HG03439 (cell line): ENCODE results near the gene RNF207.

Experiments
- ATAC-seq: cut with Tn5 transposase; IDR thresholded peaks from one replicate; pipeline ENCODE4 v1.9.1; 2021; ENCODE audit warnings: mild to moderate bottlenecking, moderate library complexity; ENCODE audit not compliant: unreplicated experiment

RNF207 gene, protein sequence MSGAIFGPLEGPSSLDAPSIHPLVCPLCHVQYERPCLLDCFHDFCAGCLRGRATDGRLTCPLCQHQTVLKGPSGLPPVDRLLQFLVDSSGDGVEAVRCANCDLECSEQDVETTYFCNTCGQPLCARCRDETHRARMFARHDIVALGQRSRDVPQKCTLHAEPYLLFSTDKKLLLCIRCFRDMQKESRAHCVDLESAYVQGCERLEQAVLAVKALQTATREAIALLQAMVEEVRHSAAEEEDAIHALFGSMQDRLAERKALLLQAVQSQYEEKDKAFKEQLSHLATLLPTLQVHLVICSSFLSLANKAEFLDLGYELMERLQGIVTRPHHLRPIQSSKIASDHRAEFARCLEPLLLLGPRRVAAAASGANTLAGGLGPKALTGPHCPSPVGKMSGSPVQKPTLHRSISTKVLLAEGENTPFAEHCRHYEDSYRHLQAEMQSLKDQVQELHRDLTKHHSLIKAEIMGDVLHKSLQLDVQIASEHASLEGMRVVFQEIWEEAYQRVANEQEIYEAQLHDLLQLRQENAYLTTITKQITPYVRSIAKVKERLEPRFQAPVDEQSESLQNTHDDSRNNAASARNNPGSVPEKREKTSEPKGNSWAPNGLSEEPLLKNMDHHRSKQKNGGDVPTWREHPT

DNA sequence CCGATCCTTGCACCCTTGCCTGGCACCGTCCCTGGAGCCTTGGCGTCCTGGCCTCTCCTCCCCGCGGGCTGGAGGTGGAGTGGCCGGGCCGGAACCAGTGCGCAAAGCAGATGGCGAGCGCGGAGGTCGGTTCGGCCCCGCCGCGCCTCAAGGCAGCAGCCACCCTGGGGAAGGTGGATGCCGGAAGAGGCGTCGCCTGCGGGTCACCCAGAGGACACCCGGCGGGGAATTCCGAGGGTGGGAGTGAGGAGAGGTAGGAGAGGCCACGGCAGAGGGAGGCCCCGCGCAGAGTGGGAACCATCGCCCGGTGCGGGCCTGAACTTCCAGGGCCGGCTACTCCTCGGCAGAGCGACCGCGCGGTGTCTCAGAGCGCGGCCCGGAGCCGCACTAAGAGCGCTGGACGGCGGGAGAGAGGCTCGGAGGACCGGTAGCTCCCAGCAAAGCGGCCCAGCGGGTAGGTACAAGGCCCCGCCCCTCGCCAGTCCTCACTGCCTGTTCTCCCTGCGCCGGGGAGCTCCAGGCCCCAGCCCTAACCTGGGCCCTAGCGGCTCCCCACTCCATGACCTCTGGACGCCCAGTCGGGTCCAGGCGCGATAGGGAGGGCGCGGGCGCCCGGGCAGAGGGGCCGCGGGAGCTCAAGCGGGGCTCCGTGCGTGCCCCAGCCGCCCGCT is at the start of gene RNF207:
RNF207 (plus strand) TSS at position 271 of the 671 bp plus-strand sequence. CDS start 417 bp downstream, outside the sequence.
- ATAC-seq = peak; percentile 58

DNA sequence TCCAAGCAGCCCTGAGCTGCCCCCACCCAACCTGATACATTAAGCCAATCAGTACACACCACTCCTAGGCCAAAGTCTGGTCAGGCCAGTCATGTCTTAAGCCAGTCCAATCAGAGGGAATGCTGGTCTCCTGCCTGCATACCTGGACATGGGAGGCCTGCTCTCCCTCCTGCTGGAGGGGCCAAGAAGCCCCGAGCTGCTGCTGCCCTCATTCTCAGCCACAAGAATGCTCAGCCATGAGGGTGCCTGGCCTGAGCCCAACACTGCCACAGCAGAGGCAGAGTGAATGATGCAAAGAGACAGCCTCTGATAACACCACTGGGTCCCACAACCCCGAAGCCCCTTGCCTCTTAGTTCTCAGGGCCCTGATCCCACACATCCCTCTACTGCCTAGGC is 48.8 kb upstream of the RNF207 start:
- no peak for ATAC-seq

DNA sequence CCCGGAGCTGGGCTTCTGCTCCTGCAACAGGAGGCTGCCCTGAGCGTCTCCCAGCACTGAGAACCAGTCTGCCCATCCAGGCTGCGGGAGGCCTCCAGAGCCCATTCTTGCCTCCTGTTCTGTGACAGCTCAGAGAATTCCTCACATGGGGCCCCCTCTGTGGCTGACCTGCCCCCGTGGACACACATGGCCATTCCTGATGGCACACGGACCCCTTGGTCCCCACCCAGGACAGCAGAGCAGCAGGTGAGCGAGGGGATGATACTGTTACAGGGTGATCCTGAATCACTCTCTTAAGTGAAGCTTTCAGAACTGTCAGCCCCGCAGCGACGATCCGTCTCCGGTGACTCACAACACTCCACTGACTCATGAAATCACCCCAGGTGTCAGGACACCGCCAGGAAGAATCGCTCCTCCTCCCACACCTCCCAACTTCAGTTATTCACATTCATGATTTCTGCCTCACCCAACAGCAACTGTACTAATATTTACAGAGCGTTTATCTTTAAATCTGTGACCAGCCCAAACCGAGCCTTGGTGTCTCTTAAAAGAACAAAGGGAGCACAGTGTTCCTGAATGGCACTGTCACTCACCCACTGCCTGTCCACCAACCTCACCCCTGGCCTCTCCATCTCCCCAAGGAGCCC is 48.3 kb upstream of the RNF207 start:
- ATAC-seq = no peak

GRCh38 chr1:6158181-6158580 is 47.7 kb upstream of the RNF207 start:
- ATAC-seq = no peak

- no peak for ATAC-seq
These were observed 43.6 kb upstream of the RNF207 start for GRCh38 chr1:6162341-6162740.

- ATAC-seq = no peak
These were observed 43.1 kb upstream of the RNF207 start for GRCh38 chr1:6162773-6163172.

DNA sequence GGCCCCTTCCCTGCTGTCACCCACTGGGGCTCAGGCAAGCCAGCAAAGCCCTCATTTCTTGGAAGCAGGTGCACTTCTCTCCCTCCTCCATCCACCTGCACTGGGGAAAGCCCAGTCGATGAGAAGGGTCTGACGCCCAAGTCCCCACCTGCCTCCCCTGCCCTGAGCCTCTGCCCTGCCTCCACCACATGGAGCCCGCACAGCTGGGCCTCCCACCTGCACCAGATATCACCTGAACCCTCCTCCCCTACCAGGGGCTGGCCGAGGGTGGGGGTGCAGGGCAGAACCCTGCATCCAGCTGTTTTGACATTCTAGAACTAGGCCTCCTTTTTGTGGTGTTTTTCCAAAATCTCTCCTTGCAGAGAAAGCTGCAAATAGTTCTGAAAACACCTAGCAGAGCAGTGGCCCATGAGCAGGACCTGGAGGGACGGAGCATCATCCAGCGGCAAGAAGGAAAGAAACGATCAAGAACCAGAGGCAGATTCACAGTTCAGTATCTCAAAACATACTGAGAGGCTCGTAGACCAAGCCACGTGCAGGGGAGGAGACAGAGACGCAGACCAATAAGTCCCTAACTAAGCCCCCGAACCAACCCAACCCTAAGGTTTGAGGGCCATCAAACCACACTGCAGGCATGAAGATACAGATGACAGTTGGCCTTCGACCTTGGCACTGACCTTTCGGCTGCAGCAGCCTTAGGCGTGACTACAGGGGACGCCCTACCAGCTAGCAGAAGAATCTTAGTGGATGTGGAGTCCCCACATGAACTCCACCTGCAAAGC is 42.5 kb upstream of the RNF207 start:
- no peak for ATAC-seq

- ATAC-seq = no peak
These were observed 41.8 kb upstream of the RNF207 start for GRCh38 chr1:6163973-6164617.

DNA sequence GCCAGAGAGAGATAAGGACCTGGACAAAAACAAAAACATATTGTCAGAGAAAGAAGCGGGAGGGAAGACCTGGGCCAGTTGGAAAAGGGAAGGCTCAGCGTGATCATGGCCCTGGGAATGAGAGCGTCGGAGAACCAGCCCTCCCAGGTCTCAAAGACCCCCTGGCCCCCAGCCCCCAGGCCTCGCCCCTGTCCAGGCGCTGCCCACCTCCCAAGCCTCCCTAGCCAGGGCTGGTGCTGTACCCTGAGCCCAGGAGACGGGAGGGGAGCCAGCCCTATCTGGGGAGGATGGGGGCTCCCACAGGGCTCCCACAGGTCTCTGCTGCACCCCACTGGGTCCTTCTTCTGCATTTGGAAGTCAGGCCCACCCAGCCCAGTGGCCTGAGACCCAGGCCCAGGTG is 40.9 kb upstream of the RNF207 start:
- no peak for ATAC-seq

GRCh38 chr1:6165441-6165985 is 40.4 kb upstream of the RNF207 start:
- ATAC-seq = no peak

DNA sequence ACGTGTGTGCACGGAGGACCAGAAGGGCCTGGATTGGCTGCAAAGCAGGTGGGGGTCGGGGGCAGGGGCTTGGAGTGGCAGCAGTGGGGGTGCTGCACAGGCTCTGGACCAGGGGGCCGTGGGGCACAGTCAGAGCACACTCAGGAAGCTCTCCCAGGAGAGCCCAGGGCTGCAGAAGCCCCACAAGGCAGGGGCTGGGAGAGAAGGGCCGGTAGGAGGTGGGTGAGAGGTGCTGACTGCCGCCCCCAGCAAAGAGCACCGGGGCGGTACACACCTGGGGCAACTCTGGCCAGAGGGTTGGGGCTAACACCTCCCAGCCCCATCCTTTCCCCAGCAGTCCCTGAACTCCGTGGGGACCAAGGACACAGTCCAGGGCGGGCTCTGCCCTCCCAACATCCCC is 39.7 kb upstream of the RNF207 start:
- ATAC-seq = no peak

GRCh38 chr1:6166655-6167390 is 39.1 kb upstream of the RNF207 start:
- ATAC-seq = no peak

- no peak for ATAC-seq
These were observed 38.3 kb upstream of the RNF207 start for GRCh38 chr1:6167391-6168303.

DNA sequence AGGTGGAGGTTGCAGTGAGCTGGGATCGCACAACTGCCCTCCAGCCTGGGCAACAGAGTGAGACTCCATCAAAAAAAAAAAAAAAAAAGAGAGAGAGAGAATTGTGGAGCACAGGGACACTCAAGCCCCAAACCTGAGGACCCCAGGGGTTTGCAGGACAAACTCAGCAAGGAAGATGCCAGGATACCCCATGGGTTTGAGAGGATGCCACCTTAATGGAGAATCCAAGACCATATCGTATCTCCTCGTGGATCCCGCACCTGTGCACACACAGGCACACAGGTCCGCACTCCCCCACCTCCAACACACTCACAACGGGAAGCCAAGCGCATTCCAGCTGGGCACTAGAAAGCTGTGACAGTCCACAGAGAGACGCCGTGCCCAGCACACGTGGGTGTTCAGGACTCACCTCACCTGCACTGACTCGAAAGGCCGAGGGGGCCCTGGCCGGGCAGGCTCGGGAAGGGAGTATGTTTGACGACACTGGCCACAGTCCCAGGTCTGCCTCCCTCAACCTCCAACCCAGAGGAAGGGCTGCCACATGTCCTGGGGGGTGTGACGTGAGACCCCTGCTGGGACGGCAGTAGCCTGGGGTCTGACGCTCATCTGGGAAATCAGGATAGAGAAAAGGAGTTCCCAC is 36.9 kb upstream of the RNF207 start:
- ATAC-seq = no peak

- no peak for ATAC-seq
These were observed 35.7 kb upstream of the RNF207 start for GRCh38 chr1:6170116-6170741.

DNA sequence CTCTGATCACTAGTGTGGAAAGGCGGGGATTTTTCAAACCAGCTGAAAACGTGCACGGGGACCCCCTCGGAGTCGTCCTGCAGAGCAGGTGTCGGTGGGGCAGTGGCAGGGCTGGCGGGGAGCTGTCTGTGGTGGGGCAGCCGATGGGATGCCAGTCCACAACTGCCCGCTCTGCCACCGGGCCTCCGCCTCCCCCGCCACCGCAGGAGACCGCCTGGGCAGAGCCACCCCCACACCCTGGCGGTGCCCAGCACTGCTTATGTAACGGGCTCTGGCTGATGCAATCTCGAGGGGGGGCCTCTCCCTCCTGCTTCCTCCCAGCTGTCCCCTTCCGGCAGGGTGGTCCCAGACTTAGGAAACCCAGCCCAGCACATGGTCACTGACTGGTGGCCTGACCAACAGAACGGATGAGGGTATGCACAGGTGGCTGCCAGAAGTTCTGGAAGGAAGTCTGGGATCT is 35.1 kb upstream of the RNF207 start:
- ATAC-seq = no peak

DNA sequence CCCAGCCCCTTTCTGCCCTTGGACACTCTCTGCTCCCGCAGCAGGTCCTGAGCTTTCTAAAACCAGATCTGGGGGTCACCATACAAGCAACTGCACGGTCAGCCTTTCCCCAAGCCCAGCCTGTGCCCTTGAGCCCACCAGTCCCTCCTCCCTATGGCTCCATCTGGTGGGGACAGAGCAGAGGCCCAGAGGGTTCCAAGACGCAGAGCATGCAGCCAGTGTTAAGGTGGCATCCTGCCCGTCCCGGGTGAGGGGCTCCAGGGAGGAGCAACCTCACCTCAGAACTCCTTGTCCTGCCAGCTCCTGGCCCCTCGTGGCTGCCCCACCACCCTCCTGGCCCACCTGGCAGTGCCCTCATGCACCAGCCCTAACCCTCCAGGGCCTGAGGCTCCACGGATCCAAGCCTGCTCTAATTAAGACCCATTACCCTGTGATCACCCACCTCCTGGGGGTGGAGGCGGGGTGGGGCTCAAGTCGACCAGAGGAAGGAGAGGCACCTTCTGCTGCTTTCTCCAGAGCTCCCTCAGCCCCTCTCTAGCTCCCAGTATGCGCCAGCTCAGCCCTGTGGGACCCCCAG is 34.3 kb upstream of the RNF207 start:
- no peak for ATAC-seq
